CD4-positive, alpha-beta T cell (primary cell): Measurements from ENCODE around the gene SEMA7A. TPM values are rescaled to one million over a fixed set of nuclear protein-coding genes. Genes with fewer than 3 reads are reported as not detected.
A peak's percentile ranks its signal among the peaks of the same experiment; 100 is the strongest.
"Not testable (repeated sequence)": the region's sequence is repeated elsewhere in the genome, so short reads cannot be mapped to it uniquely, and the experiment has no call there.

ENCODE experiments used
- ATAC-seq: fragments of 200-7000 bp; cut with Tn5 transposase; one replicate; pipeline ENCODE4 v1.10.0; 2022; ENCODE audit warnings: mild to moderate bottlenecking; ENCODE audit not compliant: poor library complexity
- CTCF ChIA-PET: fragments of 350-600 bp; sonication (Branson Sonifier 250); formaldehyde crosslinking; loops from one replicate; lab custom pipeline; 2021; ENCODE audit warnings: antibody characterized with exemption, inconsistent platforms; lab: Charles Lee
- POLR2A ChIA-PET: fragments of 350-600 bp; sonication (Branson Sonifier 250); formaldehyde crosslinking; loops from one replicate; lab custom pipeline; 2021; ENCODE audit warnings: antibody characterized with exemption, inconsistent platforms; lab: Charles Lee
- DNase-seq, 14 experiments: peaks; one replicate each; pipeline ENCODE4 v3.0.0-alpha.2; 2013 to 2020; ENCODE audit warnings: mixed read lengths in 2 of 14
- H3K27ac ChIP-seq, 2 donors: one replicate each; pipeline versions ENCODE4 v1.5.1 to v1.7.0; 2013; ENCODE audit warnings: low read length in 2 of 2, low read depth in 1 of 2, mild to moderate bottlenecking in 1 of 2
- H3K27me3 ChIP-seq, 2 experiments: 1 replicate in 1 of 2; 2 replicates in 1 of 2; pipeline versions ENCODE4 v1.6.1 to v1.7.0; 2013; ENCODE audit warnings: low read length in 2 of 2, control low read depth in 1 of 2, mild to moderate bottlenecking in 1 of 2, moderate library complexity in 1 of 2; ENCODE audit not compliant: insufficient read depth in 2 of 2, control insufficient read depth in 1 of 2
- H3K36me3 ChIP-seq: one replicate; pipeline ENCODE4 v1.6.1; 2013; ENCODE audit warnings: low read length, control low read depth; ENCODE audit not compliant: insufficient read depth
- H3K4me1 ChIP-seq: one replicate; pipeline ENCODE4 v1.6.1; 2013; ENCODE audit warnings: low read length, control low read depth; ENCODE audit not compliant: insufficient read depth
- H3K4me3 ChIP-seq: one replicate; pipeline ENCODE4 v1.5.1; 2013; ENCODE audit warnings: mild to moderate bottlenecking, low read length, moderate library complexity
- H3K9me3 ChIP-seq, 2 experiments: 1 replicate in 1 of 2; 2 replicates in 1 of 2; pipeline versions ENCODE4 v1.6.1 to v1.7.0; 2013; ENCODE audit warnings: low read length in 2 of 2, mild to moderate bottlenecking in 2 of 2, control low read depth in 1 of 2, moderate library complexity in 1 of 2; ENCODE audit not compliant: control insufficient read depth in 1 of 2, insufficient read depth in 1 of 2
- H3K27ac Mint-ChIP-seq: one replicate; pipeline ENCODE4 v1.8.0; 2020; ENCODE audit warnings: mixed read lengths
- H3K27me3 Mint-ChIP-seq: one replicate; pipeline ENCODE4 v1.8.0; 2021; ENCODE audit warnings: mixed read lengths
- H3K36me3 Mint-ChIP-seq: one replicate; pipeline ENCODE4 v1.8.0; 2021; ENCODE audit warnings: low read depth, mixed read lengths
- H3K4me1 Mint-ChIP-seq: one replicate; pipeline ENCODE4 v1.8.0; 2021; ENCODE audit warnings: low read depth, mixed read lengths
- H3K4me3 Mint-ChIP-seq: one replicate; pipeline ENCODE4 v1.8.0; 2020; ENCODE audit warnings: mild to moderate bottlenecking, mixed read lengths
- H3K9me3 Mint-ChIP-seq: one replicate; pipeline ENCODE4 v1.8.0; 2020; ENCODE audit warnings: mixed read lengths
- CTCF ChIP-seq: fragments of 200-600 bp; IDR thresholded peaks from one replicate; pipeline ENCODE4 v1.8.0; 2022; ENCODE audit warnings: antibody characterized with exemption, mild to moderate bottlenecking
- intact Hi-C, 2 experiments: fragments of 100-400 bp; cut with DNase I in 1 of 2; cut with micrococcal nuclease in 1 of 2; formaldehyde crosslinking; loops; one replicate each; pipeline versions ENCODE4 v1.15.1 to v1.9.0; 2023 to 2025; cut with DNase I, micrococcal nuclease
- total RNA-seq, 174 experiments: library from RNA in 2 of 174; stranded (reverse) in 2 of 174; gene quantifications; one replicate each; pipeline ENCODE4 v1.2.3 and lab custom pipeline; 2021 to 2026

SEMA7A gene
- total RNA-seq, 2 experiments from 2014 or later: 2.3 to 2.7 TPM

GRCh38 chr15:74392451-74392830 is 41.3 kb downstream of the SEMA7A start:
- CTCF ChIA-PET: no interaction called here
- Mint-ChIP-seq H3K9me3 (no peaks in the 10 kb centered on the region), H3K4me3 (no peak overlapping the region), H3K27ac (no peak overlapping the region), H3K4me1 (peaks cover 6% of the 10 kb centered on the region), H3K36me3 (no peaks in the 10 kb centered on the region), H3K27me3 (no peaks in the 10 kb centered on the region)
- DNase-seq: no peak
- TF ChIP-seq CTCF: no peak
- Histone ChIP-seq H3K4me3 (no peak overlapping the region), H3K4me1 (no peaks in the 10 kb centered on the region), H3K9me3 (no peaks in the 10 kb centered on the region), H3K27ac (no peak overlapping the region), H3K36me3 (no peaks in the 10 kb centered on the region), H3K27me3 (no peaks in the 10 kb centered on the region)
- no peak for ATAC-seq
- POLR2A ChIA-PET: no interaction called here
- intact Hi-C loops: no loop called here

GRCh38 chr15:74391582-74392450 is 41.9 kb downstream of the SEMA7A start:
- no peak overlapping the region for H3K4me3 Mint-ChIP-seq

GRCh38 chr15:74390647-74391288 is 43.0 kb downstream of the SEMA7A start:
- Mint-ChIP-seq H3K27me3 (no peaks in the 10 kb centered on the region), H3K9me3 (no peaks in the 10 kb centered on the region), H3K4me3 (no peak overlapping the region), H3K36me3 (no peaks in the 10 kb centered on the region), H3K27ac (no peak overlapping the region), H3K4me1 (no peaks in the 10 kb centered on the region)
- Histone ChIP-seq H3K27ac (no peak overlapping the region), H3K4me3 (no peak overlapping the region), H3K36me3 (no peaks in the 10 kb centered on the region), H3K4me1 (peaks cover under 1% of the 10 kb centered on the region), H3K27me3 (no peaks in the 10 kb centered on the region), H3K9me3 (no peaks in the 10 kb centered on the region)
- ChIA-PET CTCF (no interaction called here), POLR2A (no interaction called here)
- ATAC-seq: no peak
- TF ChIP-seq CTCF: no peak
- DNase-seq: peak in 1 of 14 experiments; percentile 31
- intact Hi-C loops: no loop called here

More at GRCh38 chr15:74391582-74392450, 41.9 kb downstream of the SEMA7A start:
- H3K4me3 ChIP-seq: no peak overlapping the region
- no peak for ATAC-seq
- POLR2A ChIA-PET: no interaction called here
- no peaks in the 10 kb centered on the region for H3K9me3 ChIP-seq
- CTCF ChIA-PET: no interaction called here
- H3K27ac ChIP-seq: no peak overlapping the region
- intact Hi-C loops: no loop called here
- Mint-ChIP-seq H3K36me3 (no peaks in the 10 kb centered on the region), H3K27me3 (no peaks in the 10 kb centered on the region), H3K4me1 (peaks cover 4% of the 10 kb centered on the region), H3K27ac (no peak overlapping the region), H3K9me3 (no peaks in the 10 kb centered on the region)
- H3K27me3 ChIP-seq: no peaks in the 10 kb centered on the region
- H3K36me3 ChIP-seq: no peaks in the 10 kb centered on the region
- no peak for DNase-seq
- no peaks in the 10 kb centered on the region for H3K4me1 ChIP-seq
- TF ChIP-seq CTCF: no peak

- H3K9me3 Mint-ChIP-seq, H3K4me3 ChIP-seq, H3K27me3 Mint-ChIP-seq, H3K27ac Mint-ChIP-seq, H3K27ac ChIP-seq, H3K27me3 ChIP-seq, H3K4me1 ChIP-seq, H3K4me3 Mint-ChIP-seq, H3K36me3 ChIP-seq, H3K36me3 Mint-ChIP-seq, H3K4me1 Mint-ChIP-seq, POLR2A ChIA-PET, H3K9me3 ChIP-seq, CTCF ChIA-PET, ATAC-seq, DNase-seq, intact Hi-C loops: not testable (repeated sequence)
Observed at GRCh38 chr15:74390049-74390646, 43.6 kb downstream of the SEMA7A start.
